ACC112 (cell line): ENCODE measurements around the gene SYNGR1.
A peak's percentile ranks its signal among the peaks of the same experiment; 100 is the strongest.

Experiments used
- H2AFZ ChIP-seq: fragments of 200-600 bp; sonication (generic); one replicate; pipeline ENCODE4 v1.6.0; 2017; ENCODE audit warnings: antibody characterized with exemption, low read length; ENCODE audit not compliant: unreplicated experiment
- H3K27ac ChIP-seq: fragments of 200-600 bp; sonication (generic); 2 replicates; pipeline ENCODE4 v1.5.1; 2014; ENCODE audit warnings: low read depth, mild to moderate bottlenecking, antibody characterized with exemption, low read length, moderate library complexity
- H3K27me3 ChIP-seq: fragments of 200-600 bp; sonication (generic); 2 replicates; pipeline ENCODE4 v1.6.1; 2014; ENCODE audit warnings: mild to moderate bottlenecking, antibody characterized with exemption, low read length, moderate library complexity, mixed read lengths; ENCODE audit not compliant: insufficient read depth
- H3K36me3 ChIP-seq: fragments of 200-600 bp; sonication (generic); 2 replicates; pipeline ENCODE4 v1.6.1; 2016; ENCODE audit warnings: mild to moderate bottlenecking, antibody characterized with exemption, low read length, moderate library complexity, mixed read lengths; ENCODE audit not compliant: insufficient read depth
- H3K4me1 ChIP-seq: fragments of 200-600 bp; sonication (generic); one replicate; pipeline ENCODE4 v1.6.1; 2016; ENCODE audit warnings: low read length, mixed read lengths; ENCODE audit not compliant: insufficient read depth, unreplicated experiment, control insufficient read depth
- H3K4me3 ChIP-seq: fragments of 200-600 bp; sonication (generic); 2 replicates; pipeline ENCODE4 v1.5.1; 2014; ENCODE audit warnings: mild to moderate bottlenecking, low read depth, low read length
- H3K79me2 ChIP-seq: fragments of 200-600 bp; sonication (generic); one replicate; pipeline ENCODE4 v1.6.0; 2016; ENCODE audit warnings: low read length; ENCODE audit not compliant: control insufficient read depth, unreplicated experiment, insufficient read depth

The SYNGR1 gene

DNA sequence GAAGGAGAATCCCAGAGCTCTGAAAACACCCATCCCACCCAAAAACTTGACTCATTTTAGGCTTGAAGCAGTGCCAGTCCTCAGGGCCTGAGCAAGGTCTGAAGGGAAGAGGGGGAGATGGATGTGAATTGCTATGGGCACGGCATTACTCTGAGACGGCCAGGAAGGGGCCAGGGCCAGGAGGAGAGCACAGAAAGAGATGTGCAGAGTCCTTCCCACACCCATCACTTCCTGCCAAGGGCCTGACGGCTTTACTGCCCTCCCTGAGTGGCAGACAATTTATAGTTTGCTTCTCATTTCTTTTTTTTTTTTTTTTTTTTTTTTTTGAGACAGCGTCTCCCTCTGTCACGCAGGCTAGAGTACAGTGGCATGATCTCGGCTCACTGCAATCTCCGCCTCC lies 72.3 kb downstream of the SYNGR1 start:
- Histone ChIP-seq H2AFZ (no peak overlapping the region), H3K4me1 (no peaks in the 10 kb centered on the region), H3K27me3 (no peaks in the 10 kb centered on the region), H3K36me3 (no peaks in the 10 kb centered on the region), H3K4me3 (no peak overlapping the region), H3K27ac (no peak overlapping the region), H3K79me2 (no peaks in the 10 kb centered on the region)

DNA sequence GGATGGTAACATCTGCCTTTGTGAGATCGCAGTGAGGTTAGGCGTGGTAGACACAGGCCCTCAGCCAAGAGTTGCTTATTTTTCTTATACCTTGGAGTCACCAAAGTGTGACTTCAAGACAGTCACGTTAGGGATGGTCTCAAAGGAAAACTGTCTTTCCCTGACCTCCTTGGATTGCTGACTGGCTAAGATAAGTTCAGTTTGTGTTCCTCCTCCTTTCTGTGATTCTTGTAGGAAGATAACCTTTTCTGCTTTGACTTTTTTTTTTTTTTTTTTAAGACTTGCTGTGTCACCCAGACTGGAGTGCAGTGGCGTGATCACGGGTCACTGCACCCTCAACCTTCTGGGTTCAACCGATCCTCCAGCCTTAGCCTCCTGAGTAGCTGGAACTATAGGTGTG lies 72.9 kb downstream of the SYNGR1 start:
- no peaks in the 10 kb centered on the region for H3K27me3 ChIP-seq
- no peaks in the 10 kb centered on the region for H3K79me2 ChIP-seq
- no peaks in the 10 kb centered on the region for H3K36me3 ChIP-seq
- H3K4me1 ChIP-seq: no peaks in the 10 kb centered on the region
- no peak overlapping the region for H2AFZ ChIP-seq
- H3K4me3 ChIP-seq: no peak overlapping the region
- H3K27ac ChIP-seq: no peak overlapping the region

DNA sequence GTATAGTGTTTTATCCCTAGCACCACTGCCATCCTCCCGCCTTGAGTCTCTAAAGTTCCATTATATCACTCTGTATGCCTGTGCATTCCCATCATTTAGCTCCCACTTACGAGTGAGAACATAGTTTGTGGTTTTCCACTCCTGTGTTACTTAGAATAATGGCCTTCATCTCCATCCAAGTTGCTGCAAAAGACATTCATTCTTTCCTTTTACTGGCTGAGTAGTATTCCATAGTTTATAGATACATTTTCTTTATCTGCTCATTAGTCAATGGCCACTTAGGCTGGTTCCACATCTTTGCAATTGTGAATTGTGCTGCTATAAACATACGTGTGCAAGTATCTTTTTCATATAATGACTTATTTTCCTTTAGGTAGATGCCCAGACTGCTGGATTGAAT lies 74.2 kb downstream of the SYNGR1 start:
- Histone ChIP-seq H3K27ac (no peak overlapping the region), H2AFZ (no peak overlapping the region), H3K36me3 (no peaks in the 10 kb centered on the region), H3K4me3 (no peak overlapping the region), H3K4me1 (no peaks in the 10 kb centered on the region), H3K27me3 (no peaks in the 10 kb centered on the region), H3K79me2 (no peaks in the 10 kb centered on the region)

DNA sequence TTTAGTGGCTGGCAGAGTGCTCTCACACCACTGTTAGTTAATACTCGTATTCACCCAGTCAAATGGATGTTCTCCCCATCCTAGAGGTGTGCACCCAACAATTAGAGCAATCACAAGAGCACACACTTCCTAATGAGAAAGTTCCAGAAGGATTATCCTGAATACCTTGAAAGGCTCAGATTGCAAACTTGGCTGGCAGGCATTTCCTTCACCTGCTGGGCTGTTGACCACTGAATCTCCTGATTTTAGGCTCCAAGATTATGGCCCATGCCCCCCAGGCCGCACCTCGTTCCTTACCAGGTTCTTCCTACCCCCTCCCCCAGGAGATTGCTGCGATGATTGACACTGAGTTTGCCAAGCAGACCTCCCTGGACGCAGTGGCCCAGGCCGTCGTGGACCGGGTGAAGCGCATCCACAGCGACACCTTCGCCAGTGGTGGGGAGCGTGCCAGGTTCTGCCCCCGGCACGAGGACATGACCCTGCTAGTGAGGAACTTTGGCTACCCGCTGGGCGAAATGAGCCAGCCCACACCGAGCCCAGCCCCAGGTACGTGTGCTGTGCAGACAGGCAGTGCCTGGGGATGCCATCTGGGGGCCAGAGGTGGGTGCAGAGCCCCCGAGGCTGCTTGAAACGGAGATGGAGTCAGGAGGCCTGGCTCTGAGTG lies 76.7 kb downstream of the SYNGR1 start:
- H3K27me3 ChIP-seq: no peaks in the 10 kb centered on the region
- no peaks in the 10 kb centered on the region for H3K36me3 ChIP-seq
- H3K4me3 ChIP-seq: no peak overlapping the region
- H3K27ac ChIP-seq: no peak overlapping the region
- no peaks in the 10 kb centered on the region for H3K79me2 ChIP-seq
- H3K4me1 ChIP-seq: peaks cover 6% of the 10 kb centered on the region
- H2AFZ ChIP-seq: no peak overlapping the region

- no peak overlapping the region for H3K4me3 ChIP-seq
- H3K27me3 ChIP-seq: no peaks in the 10 kb centered on the region
- peaks cover 12% of the 10 kb centered on the region for H3K4me1 ChIP-seq
- no peak overlapping the region for H2AFZ ChIP-seq
- no peaks in the 10 kb centered on the region for H3K79me2 ChIP-seq
- no peak overlapping the region for H3K27ac ChIP-seq
- H3K36me3 ChIP-seq: no peaks in the 10 kb centered on the region
Observed at GRCh38 chr22:39427751-39428596, 78.2 kb downstream of the SYNGR1 start.

DNA sequence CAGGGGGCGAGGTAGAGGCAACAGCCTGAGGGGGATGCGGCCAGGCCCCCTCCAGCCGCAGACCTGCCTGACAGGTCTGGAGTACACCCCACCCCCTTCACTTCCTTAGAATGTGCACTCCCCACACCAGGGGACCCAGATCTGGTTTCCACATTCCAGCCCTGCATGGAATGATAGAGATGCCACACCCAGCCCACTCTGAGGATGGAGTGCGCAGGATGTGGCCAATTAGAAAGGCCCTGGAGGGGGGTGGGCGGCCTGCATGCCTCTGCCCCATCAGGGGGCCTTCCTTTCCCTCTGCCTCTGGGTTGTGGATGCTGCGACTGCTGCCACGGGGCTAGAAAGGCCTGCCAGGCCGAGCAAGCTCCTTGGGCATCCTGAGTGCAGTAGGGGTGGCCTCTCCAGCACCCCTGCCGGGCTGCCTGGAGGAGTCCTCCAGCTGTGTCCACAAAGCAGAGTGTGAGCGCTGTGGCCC lies 78.8 kb downstream of the SYNGR1 start:
- Histone ChIP-seq H3K79me2 (no peaks in the 10 kb centered on the region), H3K27me3 (no peaks in the 10 kb centered on the region), H2AFZ (no peak overlapping the region), H3K4me3 (no peak overlapping the region), H3K36me3 (no peaks in the 10 kb centered on the region), H3K4me1 (peaks cover 12% of the 10 kb centered on the region), H3K27ac (no peak overlapping the region)

DNA sequence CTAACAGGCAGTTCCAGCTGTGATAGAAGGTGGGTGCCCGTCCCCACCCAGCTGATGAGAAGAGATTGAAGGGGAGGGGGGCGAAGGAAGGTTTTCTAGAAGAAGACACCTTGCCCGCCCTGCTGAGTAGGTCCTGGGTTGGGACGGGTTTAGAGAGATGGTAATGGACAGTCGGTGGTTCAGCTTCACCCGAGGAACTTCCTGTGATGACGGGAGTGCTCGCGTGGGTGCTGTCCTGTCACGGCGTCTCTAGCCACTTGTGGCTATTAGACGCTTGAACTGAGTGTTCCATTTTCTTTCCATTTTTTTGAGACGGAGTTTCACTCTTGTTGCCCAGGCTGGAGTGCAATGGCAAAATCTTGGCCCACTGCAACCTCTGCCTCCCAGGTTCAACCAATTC lies 79.4 kb downstream of the SYNGR1 start:
- no peaks in the 10 kb centered on the region for H3K79me2 ChIP-seq
- no peak overlapping the region for H2AFZ ChIP-seq
- H3K27me3 ChIP-seq: no peaks in the 10 kb centered on the region
- H3K36me3 ChIP-seq: no peaks in the 10 kb centered on the region
- H3K4me1 ChIP-seq: peaks cover 12% of the 10 kb centered on the region
- no peak overlapping the region for H3K27ac ChIP-seq
- no peak overlapping the region for H3K4me3 ChIP-seq

- H3K27ac ChIP-seq: no peak overlapping the region
- no peaks in the 10 kb centered on the region for H3K27me3 ChIP-seq
- no peaks in the 10 kb centered on the region for H3K36me3 ChIP-seq
- H2AFZ ChIP-seq: no peak overlapping the region
- H3K4me1 ChIP-seq: peaks cover 12% of the 10 kb centered on the region
- no peak overlapping the region for H3K4me3 ChIP-seq
- H3K79me2 ChIP-seq: no peaks in the 10 kb centered on the region
Observed at GRCh38 chr22:39429916-39430575, 80.3 kb downstream of the SYNGR1 start.

DNA sequence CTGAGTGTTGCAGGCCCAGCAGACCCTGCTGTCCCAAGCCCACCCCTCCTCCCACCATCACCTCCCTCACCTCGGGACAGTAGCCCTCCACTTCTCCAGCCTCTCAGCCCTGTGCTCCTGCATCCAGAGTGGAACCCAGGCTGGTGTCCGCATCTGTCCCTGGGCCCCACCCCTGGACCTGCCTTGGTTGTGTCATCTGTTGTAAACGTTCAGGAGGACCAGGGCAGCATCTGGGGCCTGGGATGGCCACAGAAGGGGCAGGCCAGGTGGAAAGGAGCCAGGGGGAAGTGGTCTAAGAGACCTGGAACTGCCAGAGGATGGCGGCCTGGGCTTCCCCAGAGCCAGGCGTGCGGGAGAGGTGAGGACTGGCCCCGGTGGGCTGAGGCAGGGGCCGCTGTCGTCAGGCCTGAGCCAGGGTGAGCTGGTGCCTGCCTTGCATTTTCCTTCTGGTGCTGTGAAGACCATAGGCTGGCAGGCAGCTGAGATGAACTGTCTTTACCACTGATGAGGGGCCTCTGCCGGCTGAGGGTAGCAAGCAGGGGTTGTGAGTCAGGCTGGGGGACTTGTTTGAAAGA lies 80.9 kb downstream of the SYNGR1 start:
- no peak overlapping the region for H2AFZ ChIP-seq
- H3K4me1 ChIP-seq: peaks cover 12% of the 10 kb centered on the region
- H3K36me3 ChIP-seq: no peaks in the 10 kb centered on the region
- no peak overlapping the region for H3K4me3 ChIP-seq
- no peaks in the 10 kb centered on the region for H3K27me3 ChIP-seq
- H3K79me2 ChIP-seq: no peaks in the 10 kb centered on the region
- H3K27ac ChIP-seq: no peak overlapping the region

DNA sequence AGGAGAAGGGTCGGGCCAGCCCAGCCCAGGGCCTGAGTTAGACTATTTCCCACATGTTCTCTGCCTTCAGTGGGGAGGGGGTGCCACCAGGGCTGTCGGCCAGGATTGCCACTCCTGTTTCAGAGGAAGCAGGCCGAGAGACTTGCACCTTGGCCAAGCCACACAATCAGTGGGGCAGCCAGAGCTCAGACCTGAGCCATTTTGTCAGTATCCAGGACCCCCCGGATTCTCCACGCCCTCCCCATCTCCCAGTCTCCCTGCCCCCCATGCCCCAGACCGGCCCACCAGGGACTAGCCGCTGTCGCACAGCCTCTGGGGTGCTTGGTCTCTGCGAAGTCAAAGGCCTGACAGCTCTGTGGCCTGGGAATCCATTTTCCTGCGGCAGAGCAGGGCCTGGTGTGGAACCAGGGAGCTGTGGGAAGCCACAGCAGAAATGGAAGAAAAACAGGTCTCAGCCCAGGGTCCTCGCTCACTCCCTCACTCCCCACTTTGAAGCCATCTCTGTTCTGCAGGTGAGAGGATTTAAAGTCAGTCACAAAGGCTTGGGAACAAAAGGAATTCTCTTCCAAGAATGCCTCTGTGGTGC lies 81.5 kb downstream of the SYNGR1 start:
- H3K27me3 ChIP-seq: no peaks in the 10 kb centered on the region
- no peaks in the 10 kb centered on the region for H3K79me2 ChIP-seq
- no peaks in the 10 kb centered on the region for H3K36me3 ChIP-seq
- no peak overlapping the region for H3K4me3 ChIP-seq
- H2AFZ ChIP-seq: no peak overlapping the region
- peaks cover 12% of the 10 kb centered on the region for H3K4me1 ChIP-seq
- peak overlapping the region; percentile 61 for H3K27ac ChIP-seq
